Fibroblast of upper back skin (primary cell): Measurements from ENCODE around the gene C16orf54.
"Not testable (repeated sequence)": the region's sequence is repeated elsewhere in the genome, so short reads cannot be mapped to it uniquely, and the experiment has no call there.

Experiments used
- DNase-seq: peaks from one replicate; pipeline ENCODE4 v3.0.0-alpha.2; 2013

Gene C16orf54

GRCh38 chr16:29702269-29702668 lies 43.5 kb downstream of the C16orf54 start:
- DNase-seq: no peak

- DNase-seq: no peak
Measured at GRCh38 chr16:29701214-29701555, 44.6 kb downstream of the C16orf54 start.

- DNase-seq: peak; percentile 85
Measured at GRCh38 chr16:29700253-29700987, 45.4 kb downstream of the C16orf54 start.

GRCh38 chr16:29699324-29700219 lies 46.2 kb downstream of the C16orf54 start:
- no peak for DNase-seq

GRCh38 chr16:29698484-29699323 lies 47.1 kb downstream of the C16orf54 start:
- DNase-seq: no peak

DNA sequence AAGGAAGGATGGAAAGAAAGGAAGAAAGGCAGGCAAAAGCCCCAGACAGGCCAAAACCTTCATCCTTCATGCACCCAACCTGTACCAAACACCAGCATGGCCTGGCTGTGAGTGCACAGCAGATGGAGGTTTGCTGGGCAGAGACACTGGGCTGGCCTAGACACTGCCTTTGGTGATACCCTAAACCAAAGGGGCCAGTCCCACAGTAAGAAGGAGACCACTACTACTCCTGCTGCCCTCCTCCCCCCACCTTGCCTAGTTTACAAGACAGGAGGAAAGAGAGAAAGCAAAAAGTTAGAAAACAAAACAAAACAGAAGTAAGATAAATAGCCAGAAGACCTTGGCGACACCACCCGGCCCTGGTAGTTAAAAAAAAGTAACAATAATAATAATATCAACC lies 47.7 kb downstream of the C16orf54 start:
- no peak for DNase-seq

DNA sequence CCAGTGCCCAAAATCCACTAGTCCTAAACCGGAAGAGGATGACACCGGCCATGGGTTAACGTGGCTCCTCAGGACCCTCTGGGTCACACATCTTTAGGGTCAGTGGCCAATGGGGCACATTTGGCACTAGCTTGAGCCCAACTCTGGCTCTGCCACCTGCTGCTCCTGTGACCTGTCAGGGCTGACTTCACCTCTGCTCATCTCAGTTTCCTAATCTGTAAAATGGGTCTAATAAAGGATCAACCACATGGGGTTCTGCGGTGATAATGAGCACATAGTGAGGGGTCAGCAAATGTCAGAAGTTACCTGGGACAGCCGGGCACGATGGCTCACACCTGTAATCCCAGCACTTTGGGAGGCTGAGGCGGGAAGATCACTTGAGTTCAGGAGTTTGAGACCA lies 48.4 kb downstream of the C16orf54 start:
- no peak for DNase-seq

DNA sequence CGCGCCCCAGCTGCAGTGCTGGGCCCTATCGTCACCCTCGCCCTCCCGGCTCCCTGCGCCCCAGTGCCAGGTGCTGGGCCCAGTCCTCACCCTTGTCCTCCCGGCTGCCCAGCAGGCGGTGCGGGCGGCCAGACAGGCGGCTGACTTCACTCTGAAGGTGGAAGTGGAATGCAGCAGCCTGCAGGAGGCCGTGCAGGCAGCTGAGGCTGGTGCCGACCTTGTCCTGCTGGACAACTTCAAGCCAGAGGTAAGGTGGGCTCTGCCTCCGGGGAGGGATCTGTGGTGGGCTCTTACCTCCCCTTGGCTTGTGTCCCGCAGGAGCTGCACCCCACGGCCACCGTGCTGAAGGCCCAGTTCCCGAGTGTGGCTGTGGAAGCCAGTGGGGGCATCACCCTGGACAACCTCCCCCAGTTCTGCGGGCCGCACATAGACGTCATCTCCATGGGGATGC lies 48.9 kb downstream of the C16orf54 start:
- no peak for DNase-seq

DNA sequence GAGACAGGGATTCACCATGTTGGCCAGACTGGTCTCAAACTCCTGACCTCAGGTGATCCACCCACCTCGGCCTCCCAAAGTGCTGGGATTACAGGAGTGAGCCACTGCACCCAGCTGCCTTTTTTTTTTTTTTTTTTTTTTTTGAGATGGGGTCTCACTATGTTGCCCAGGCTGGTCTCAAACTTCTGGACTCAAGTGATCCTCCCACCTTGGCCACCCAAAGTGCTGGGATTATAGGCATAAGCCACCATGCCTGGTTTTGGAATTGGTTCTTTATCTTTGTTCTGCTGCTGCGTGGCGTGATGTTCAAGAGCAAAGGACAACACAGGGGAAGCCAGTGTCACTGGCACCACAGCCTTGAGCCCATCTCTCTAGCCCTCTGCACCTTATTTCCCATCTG lies 50.1 kb downstream of the C16orf54 start:
- not testable (repeated sequence) for DNase-seq

GRCh38 chr16:29694384-29695195 lies 51.2 kb downstream of the C16orf54 start:
- DNase-seq: peak; percentile 28

DNA sequence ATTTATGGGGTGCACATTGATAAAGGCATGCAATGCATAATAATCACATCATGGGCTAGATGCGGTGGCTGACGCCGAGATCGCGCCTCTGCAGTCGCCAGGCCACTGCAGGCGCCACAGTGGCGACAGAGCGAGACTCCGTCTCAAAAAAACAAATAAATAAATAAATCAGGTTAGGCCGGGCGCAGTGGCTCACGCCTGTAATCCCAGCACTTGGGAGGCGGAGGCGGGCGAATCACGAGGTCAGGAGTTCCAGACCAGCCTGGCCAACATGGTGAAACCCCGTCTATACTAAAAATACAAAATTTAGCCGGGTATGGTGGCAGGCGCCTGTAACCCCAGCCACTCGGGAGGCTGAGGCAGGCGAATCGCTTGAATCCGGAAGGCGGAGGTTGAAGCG lies 53.2 kb downstream of the C16orf54 start:
- DNase-seq: not testable (repeated sequence)
